Activated CD4-positive, CD25-positive, alpha-beta regulatory T cell treated with anti-CD3 and anti-CD28 coated beads, Interleukin-2, amount 50 U/mL, for 16 hours (primary cell): ENCODE measurements around the gene UBE2R2.
"Not testable (repeated sequence)": the region's sequence is repeated elsewhere in the genome, so short reads cannot be mapped to it uniquely, and the experiment has no call there.

Experiments
- DNase-seq: peaks from one replicate; pipeline ENCODE4 v3.0.0-alpha.2; 2020; ENCODE audit warnings: low read depth, low spot score

Gene UBE2R2

GRCh38 chr9:33840381-33840780 lies 23.4 kb downstream of the UBE2R2 start:
- DNase-seq, result no peak

- no peak for DNase-seq
Observed at GRCh38 chr9:33843312-33843961, 26.5 kb downstream of the UBE2R2 start.

- DNase-seq, result no peak
Observed at GRCh38 chr9:33846231-33846630, 29.3 kb downstream of the UBE2R2 start.

GRCh38 chr9:33847894-33848205 lies 30.9 kb downstream of the UBE2R2 start:
- DNase-seq, result not testable (repeated sequence)

- DNase-seq, result no peak
Observed at GRCh38 chr9:33850267-33850629, 33.3 kb downstream of the UBE2R2 start.

- no peak for DNase-seq
Observed at GRCh38 chr9:33850677-33851076, 33.7 kb downstream of the UBE2R2 start.

- no peak for DNase-seq
Observed at GRCh38 chr9:33851301-33851700, 34.3 kb downstream of the UBE2R2 start.

GRCh38 chr9:33852216-33852826 lies 35.4 kb downstream of the UBE2R2 start:
- peak; percentile 22 for DNase-seq

GRCh38 chr9:33856247-33856646 lies 39.3 kb downstream of the UBE2R2 start:
- no peak for DNase-seq

GRCh38 chr9:33858423-33858822 lies 41.5 kb downstream of the UBE2R2 start:
- no peak for DNase-seq

- no peak for DNase-seq
Observed at GRCh38 chr9:33860200-33860871, 43.4 kb downstream of the UBE2R2 start.

- DNase-seq, result no peak
Observed at GRCh38 chr9:33861917-33862453, 45.0 kb downstream of the UBE2R2 start.

GRCh38 chr9:33863027-33863426 lies 46.1 kb downstream of the UBE2R2 start:
- DNase-seq, result not testable (repeated sequence)

GRCh38 chr9:33867747-33868439 lies 50.9 kb downstream of the UBE2R2 start:
- no peak for DNase-seq

- DNase-seq, result no peak
Observed at GRCh38 chr9:33868440-33868973, 51.5 kb downstream of the UBE2R2 start.

GRCh38 chr9:33869243-33869642 lies 52.3 kb downstream of the UBE2R2 start:
- DNase-seq, result not testable (repeated sequence)

GRCh38 chr9:33877727-33878489 lies 60.9 kb downstream of the UBE2R2 start:
- DNase-seq, result no peak

- DNase-seq, result no peak
Observed at GRCh38 chr9:33878691-33879366, 61.9 kb downstream of the UBE2R2 start.

GRCh38 chr9:33880211-33881089 lies 63.5 kb downstream of the UBE2R2 start:
- DNase-seq, result no peak

- DNase-seq, result no peak
Observed at GRCh38 chr9:33881635-33882034, 64.7 kb downstream of the UBE2R2 start.
